C1 segment of cervical spinal cord (tissue), 14 donors: ENCODE measurements around the gene OR52A5.
"Not testable (repeated sequence)": the region's sequence is repeated elsewhere in the genome, so short reads cannot be mapped to it uniquely, and the experiment has no call there.

ENCODE experiments used
- DNase-seq, 14 donors: peaks; one replicate each; lab custom pipeline; 2025; lab: John Stamatoyannopoulos, UW

OR52A5 gene

GRCh38 chr11:5137996-5138395 lies at the start of gene OR52A5:
Gene OR52A5 (minus strand): TSS chr11:5138356. CDS start chr11:5132642, 5,714 bp downstream.
- no peak for DNase-seq

GRCh38 chr11:5178046-5178837 lies 40.1 kb upstream of the OR52A5 start:
- DNase-seq = peak in 1 of 14 donors; percentile 10

- no peak for DNase-seq
These were observed 36.8 kb upstream of the OR52A5 start for GRCh38 chr11:5174934-5175333.

- DNase-seq = no peak
These were observed 33.7 kb upstream of the OR52A5 start for GRCh38 chr11:5171856-5172255.

- DNase-seq = not testable (repeated sequence)
These were observed 27.7 kb upstream of the OR52A5 start for GRCh38 chr11:5165898-5166297.

- DNase-seq = not testable (repeated sequence)
These were observed 26.7 kb upstream of the OR52A5 start for GRCh38 chr11:5164807-5165206.

GRCh38 chr11:5161045-5161444 lies 22.9 kb upstream of the OR52A5 start:
- DNase-seq = not testable (repeated sequence)

DNA sequence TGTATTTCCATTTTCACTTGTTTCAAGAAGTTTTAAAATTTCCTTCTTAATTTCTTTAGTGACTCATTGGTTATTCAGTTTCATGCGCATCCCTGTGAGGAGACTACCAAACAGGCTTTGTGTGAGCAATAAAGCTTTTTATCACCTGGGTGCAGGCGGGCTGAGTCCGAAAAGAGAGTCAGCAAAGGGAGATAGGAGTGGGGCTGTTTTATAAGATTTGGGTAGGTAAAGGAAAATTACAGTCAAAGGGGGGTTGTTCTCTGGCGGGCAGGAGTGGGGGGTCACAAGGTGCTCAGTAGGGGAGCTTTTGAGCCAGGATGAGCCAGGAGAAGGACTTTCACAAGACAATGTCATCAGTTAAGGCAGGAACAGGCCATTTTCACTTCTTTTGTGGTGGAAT lies 22.1 kb upstream of the OR52A5 start:
- DNase-seq = not testable (repeated sequence)

DNA sequence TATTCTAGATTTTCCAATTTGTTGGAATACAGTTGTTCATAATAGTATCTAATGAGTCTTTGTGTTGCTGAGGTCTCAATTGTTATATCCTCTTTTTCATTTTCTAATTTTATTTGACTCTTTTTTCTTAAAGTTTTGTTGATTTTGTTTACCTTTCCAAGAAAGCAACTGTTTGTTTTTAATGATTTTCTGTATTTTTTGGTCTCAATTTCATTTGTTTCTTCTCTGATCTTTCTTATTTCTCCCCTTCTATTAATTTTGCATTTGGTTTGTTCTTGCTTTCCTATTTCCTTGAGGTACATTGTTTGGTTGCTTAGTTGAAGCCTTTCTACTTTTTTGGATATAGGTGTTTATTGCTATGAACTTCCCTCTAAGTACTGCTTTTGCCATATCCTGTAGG lies 21.6 kb upstream of the OR52A5 start:
- no peak for DNase-seq

DNA sequence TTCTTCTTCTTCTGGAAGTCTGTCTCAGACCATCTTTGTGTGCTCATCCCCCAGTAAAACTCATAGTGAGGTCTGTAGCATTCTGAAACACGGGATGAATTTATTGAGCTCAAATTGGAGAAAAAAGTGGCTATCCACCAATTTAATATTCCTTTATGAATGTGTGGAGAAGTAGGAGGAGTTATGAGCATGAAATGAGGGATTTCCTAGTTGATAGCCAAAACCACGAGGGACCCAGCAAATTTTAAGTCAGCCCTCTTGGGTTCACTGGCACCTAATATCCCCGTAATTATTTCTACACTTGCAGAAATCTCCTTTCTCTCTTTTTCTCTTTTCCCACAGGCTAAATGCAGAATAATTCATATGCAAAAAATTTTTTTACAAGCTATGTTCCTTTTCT lies 16.5 kb upstream of the OR52A5 start, which contains the start of gene OR52A1:
OR52A1 (minus strand) TSS at position 101 of the 400 bp plus-strand sequence. CDS start 2,388 bp downstream, outside the sequence.
- DNase-seq = no peak

DNA sequence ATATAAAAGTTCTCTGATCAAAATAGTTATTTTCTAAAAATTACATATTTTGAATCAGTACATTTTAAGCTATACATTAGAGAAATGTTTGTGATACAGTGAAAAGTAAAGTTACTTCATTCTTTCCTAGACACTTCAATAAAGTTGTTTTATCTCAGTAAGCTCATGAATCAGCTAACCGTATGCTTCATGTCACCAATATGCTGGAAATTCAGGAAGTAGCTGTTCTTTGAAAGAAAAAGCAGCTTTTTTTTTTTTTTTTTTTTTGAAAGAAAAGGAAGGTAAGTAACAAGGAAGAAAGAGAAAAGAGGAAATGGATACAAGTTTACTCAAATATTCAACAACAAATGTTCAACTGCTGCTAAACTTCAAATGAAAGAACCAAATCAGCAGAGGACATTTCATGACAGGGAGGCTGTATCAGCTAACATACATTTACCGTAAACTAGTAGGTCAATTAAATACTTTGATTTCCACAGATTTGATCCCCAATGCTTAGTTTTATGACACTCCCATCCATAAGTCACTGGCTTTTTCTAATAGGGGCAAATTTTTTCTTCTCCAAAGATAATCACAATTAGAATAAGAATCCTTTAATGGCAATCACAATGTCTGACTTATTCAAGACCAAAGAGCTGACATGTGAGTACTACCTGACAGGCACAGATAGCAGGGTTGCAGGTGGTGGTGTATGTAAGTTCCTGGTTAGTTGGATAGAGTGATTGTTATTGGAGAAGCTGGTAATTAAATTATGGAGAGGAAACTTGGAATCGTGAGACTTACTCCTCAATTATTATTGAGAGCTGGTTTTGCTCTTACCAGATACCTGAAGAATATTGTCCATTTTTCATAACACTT lies 15.6 kb upstream of the OR52A5 start:
- no peak for DNase-seq

DNA sequence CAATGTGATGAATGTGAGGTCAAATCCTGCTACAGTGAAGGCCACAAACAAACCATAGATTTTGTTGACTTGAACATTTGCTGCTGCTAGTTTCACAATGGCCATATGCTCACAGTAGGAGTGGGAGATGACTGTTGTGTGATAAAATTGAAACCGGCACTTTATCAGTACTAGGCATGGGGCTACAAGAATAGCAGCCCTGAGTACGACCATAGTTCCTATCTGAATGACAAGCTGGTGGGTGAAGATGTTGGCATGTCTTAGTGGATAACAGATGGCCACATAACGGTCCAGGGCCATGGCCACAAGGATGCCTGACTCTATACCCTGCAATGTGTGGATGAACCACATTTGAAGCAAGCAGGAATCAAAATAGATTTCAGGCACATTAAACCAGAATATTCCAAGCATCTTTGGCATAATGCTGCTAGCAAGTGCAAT lies 13.6 kb upstream of the OR52A5 start:
- DNase-seq = peak in 3 of 14 donors; percentile 49 to 100 (median 51)

- DNase-seq = not testable (repeated sequence)
These were observed 6.0 kb upstream of the OR52A5 start for GRCh38 chr11:5144206-5144605.

- no peak for DNase-seq
These were observed 1.1 kb downstream of the OR52A5 start for GRCh38 chr11:5137014-5137413.

DNA sequence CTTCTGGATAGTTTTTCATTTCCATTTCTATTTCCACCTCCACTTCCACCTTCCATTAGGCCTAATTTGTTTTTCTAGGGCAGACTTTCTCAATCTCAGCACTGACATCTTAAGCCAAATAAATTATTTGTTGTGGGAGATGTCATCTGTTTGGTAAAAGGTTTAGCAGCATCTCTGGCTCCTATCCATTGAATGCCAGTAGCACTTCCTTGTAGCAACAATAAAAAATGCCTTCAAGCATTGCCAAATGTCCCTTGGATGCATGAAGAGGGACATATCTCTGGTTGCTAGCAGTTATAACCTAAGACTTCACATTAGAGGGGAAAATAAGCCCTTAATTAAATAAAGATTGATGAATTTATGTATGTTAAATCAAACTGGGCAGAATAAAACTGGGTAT lies 1.9 kb downstream of the OR52A5 start:
- DNase-seq = peak in 1 of 14 donors; percentile 93

DNA sequence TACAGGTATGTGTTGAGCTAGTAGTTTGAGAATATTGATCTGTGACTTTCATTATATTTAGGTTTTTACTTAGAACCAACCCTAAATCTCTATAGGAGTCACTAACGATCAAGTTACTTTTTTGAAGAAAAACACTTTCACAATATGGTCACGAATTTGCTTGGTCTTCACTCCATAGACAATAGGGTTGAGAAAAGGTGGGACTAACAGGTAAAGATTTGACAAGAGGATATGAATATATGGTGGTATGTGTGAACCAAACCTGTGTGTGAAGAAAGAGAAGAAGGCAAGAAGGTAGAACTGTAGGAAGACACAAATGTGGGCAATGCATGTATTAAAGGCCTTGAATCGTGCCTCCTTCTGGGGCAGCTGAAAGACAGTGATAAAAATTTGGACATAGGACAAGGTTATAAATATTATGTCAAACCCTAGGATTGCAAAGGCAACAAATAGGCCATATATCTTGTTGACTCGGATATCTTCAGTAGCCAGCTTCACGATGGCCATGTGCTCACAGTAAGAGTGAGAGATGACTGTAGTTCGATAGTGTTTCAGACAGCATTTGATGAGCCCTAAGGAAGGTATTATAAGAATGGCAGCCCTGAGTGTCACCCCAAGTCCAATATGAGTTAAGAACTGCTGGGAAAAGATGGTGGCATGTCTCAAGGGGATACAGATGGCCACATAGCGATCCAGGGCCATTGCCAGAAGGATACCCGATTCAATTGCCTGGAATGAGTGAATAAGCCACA lies 6.4 kb downstream of the OR52A5 start:
- DNase-seq = no peak

GRCh38 chr11:5129457-5129877 lies 8.7 kb downstream of the OR52A5 start:
- DNase-seq = no peak

DNA sequence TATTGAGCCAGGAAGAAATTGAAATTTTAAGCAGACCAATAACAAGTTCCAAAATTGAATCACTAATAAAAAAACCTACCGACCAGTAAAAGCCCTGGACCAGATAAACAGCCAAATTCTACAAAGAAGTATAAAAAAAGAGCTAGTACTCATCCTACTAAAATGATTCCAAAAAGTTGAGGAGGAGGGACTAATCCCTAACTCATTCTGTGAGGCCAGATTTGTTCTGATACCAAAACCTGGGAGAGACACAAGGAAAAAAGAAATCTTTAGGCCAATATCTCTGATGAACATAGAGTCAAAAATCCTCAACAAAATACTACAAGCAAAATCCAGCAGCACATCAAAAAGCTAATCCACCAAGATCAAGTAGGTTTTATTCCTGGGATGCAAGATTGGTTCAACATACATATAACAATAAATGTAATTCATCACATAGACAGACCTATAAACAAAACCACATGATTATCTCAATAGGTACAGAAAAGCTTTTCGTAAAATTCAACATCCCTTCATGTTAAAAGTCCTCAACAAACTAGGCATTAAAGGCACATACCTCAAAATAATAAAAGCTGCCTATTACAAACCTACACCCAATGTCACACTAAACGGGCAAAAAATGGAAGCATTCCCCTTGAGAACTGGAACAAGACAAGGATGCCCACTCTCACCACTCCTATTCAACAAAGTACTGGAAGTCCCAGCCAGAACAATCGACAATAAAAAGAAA lies 13.1 kb downstream of the OR52A5 start:
- peak in 1 of 14 donors; percentile 15 for DNase-seq

DNA sequence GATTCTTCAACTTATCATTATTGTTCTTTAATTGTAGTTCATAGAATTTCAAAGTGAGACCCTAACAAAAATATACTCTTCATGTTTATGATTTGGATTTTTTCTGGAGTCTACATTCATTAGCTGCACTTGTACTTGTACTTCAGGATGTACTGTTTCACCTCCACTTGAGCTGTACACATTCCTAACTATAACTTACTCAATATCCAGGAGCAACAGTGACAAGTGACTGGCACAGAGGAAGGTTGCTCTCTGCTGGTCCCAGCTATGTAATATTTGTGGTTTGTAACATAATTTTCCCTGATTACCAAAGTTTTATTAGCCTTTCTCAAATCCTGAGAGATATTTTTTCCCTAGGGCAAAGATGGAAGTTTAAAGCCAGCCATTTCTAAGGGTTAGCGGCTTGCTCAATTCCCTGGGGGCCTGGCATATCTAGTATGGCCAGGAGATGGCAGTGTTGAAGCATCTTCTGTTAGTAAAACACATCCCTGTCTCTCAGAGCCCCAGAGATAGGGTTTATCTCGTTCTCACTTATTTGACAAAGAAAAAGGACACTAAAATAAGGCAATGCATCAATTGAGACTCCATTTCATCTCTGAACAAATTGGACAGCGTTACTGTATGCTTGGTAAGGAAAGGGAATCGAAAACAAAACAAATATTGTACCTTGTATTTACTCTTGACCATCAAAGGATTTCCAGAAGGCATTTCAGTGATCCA lies 14.2 kb downstream of the OR52A5 start:
- DNase-seq = peak in 10 of 14 donors; percentile 0 to 73 (median 17)

GRCh38 chr11:5118893-5119292 lies 19.3 kb downstream of the OR52A5 start:
- DNase-seq = no peak
